ENCODE results near the gene RPH3AL. TPM values are rescaled to one million over a fixed set of nuclear protein-coding genes. Genes with fewer than 3 reads are reported as not detected.
"Not testable (repeated sequence)": the region's sequence is repeated elsewhere in the genome, so short reads cannot be mapped to it uniquely, and the experiment has no call there.

RPH3AL gene
- polyA plus RNA-seq, 1 donor from 2014 or later: 0.87 TPM

DNA sequence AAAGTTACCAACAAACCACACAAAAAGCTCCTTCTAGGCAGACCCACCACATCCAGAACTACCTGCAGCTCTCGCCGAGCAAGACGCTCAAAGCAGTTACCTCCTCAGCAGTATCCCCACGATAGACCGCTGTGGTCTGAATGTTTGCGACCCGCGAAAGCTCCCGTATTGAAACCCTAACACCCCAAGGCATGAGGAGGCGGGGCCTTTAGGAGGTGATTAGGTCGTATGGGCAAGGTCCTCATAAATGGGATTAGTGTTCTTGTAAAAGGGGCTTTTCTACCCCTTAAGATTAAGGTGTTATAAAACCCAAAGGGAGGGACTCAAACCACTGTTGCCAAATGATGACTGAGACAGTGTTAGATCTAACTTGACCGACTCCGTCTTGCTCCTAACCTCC lies 19.0 kb upstream of the RPH3AL start:
- Histone ChIP-seq H3K27ac (ENCODE audit: low read length) (no peak overlapping the region), H3K79me2 (replicated peaks; ENCODE audit: insufficient read depth, low read length) (no peaks in the 10 kb centered on the region), H3K9me3 (ENCODE audit: low read length) (no peaks in the 10 kb centered on the region), H3K4me3 (ENCODE audit: low read length) (no peak overlapping the region), H2AFZ (ENCODE audit: low read depth, low read length) (no peak overlapping the region), H4K20me1 (ENCODE audit: insufficient read depth) (no peaks in the 10 kb centered on the region), H3K9me2 (ENCODE audit: insufficient read depth, low read length) (no peaks in the 10 kb centered on the region), H3K4me2 (ENCODE audit: low read length) (no peak overlapping the region), H3K27me3 (ENCODE audit: insufficient read depth, low read depth, low read length) (no peaks in the 10 kb centered on the region), H3F3A (ENCODE audit: insufficient read depth, low read length, poor library complexity, severe bottlenecking) (no peaks in the 10 kb centered on the region), H3K36me3 (ENCODE audit: insufficient read depth, low read length) (no peaks in the 10 kb centered on the region), H3K9ac (ENCODE audit: low read length) (no peak overlapping the region)
- TF ChIP-seq POLR2AphosphoS5 (IDR thresholded peaks at IDR 0.05) (no peak), EP300 (conservative IDR thresholded peaks at IDR 0.05; ENCODE audit: poor library complexity, severe bottlenecking) (no peak), EZH2 (IDR thresholded peaks at IDR 0.05; ENCODE audit: borderline replicate concordance, insufficient read depth, low read length, poor library complexity, severe bottlenecking) (no peak), MXI1 (conservative IDR thresholded peaks at IDR 0.05; ENCODE audit: poor library complexity, severe bottlenecking) (no peak), SMC3 (conservative IDR thresholded peaks at IDR 0.05; ENCODE audit: poor library complexity) (no peak), TAF1 (IDR thresholded peaks at IDR 0.05; ENCODE audit: low read depth) (no peak), RAD21 (conservative IDR thresholded peaks at IDR 0.05) (no peak)
- TF ChIP-seq, protein P1, sequence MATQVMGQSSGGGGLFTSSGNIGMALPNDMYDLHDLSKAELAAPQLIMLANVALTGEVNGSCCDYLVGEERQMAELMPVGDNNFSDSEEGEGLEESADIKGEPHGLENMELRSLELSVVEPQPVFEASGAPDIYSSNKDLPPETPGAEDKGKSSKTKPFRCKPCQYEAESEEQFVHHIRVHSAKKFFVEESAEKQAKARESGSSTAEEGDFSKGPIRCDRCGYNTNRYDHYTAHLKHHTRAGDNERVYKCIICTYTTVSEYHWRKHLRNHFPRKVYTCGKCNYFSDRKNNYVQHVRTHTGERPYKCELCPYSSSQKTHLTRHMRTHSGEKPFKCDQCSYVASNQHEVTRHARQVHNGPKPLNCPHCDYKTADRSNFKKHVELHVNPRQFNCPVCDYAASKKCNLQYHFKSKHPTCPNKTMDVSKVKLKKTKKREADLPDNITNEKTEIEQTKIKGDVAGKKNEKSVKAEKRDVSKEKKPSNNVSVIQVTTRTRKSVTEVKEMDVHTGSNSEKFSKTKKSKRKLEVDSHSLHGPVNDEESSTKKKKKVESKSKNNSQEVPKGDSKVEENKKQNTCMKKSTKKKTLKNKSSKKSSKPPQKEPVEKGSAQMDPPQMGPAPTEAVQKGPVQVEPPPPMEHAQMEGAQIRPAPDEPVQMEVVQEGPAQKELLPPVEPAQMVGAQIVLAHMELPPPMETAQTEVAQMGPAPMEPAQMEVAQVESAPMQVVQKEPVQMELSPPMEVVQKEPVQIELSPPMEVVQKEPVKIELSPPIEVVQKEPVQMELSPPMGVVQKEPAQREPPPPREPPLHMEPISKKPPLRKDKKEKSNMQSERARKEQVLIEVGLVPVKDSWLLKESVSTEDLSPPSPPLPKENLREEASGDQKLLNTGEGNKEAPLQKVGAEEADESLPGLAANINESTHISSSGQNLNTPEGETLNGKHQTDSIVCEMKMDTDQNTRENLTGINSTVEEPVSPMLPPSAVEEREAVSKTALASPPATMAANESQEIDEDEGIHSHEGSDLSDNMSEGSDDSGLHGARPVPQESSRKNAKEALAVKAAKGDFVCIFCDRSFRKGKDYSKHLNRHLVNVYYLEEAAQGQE (IDR thresholded peaks at IDR 0.05; ENCODE audit: borderline replicate concordance): no peak
- TF ChIP-seq, protein P2, sequence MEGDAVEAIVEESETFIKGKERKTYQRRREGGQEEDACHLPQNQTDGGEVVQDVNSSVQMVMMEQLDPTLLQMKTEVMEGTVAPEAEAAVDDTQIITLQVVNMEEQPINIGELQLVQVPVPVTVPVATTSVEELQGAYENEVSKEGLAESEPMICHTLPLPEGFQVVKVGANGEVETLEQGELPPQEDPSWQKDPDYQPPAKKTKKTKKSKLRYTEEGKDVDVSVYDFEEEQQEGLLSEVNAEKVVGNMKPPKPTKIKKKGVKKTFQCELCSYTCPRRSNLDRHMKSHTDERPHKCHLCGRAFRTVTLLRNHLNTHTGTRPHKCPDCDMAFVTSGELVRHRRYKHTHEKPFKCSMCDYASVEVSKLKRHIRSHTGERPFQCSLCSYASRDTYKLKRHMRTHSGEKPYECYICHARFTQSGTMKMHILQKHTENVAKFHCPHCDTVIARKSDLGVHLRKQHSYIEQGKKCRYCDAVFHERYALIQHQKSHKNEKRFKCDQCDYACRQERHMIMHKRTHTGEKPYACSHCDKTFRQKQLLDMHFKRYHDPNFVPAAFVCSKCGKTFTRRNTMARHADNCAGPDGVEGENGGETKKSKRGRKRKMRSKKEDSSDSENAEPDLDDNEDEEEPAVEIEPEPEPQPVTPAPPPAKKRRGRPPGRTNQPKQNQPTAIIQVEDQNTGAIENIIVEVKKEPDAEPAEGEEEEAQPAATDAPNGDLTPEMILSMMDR (IDR thresholded peaks at IDR 0.05; ENCODE audit: poor library complexity, severe bottlenecking): no peak

DNA sequence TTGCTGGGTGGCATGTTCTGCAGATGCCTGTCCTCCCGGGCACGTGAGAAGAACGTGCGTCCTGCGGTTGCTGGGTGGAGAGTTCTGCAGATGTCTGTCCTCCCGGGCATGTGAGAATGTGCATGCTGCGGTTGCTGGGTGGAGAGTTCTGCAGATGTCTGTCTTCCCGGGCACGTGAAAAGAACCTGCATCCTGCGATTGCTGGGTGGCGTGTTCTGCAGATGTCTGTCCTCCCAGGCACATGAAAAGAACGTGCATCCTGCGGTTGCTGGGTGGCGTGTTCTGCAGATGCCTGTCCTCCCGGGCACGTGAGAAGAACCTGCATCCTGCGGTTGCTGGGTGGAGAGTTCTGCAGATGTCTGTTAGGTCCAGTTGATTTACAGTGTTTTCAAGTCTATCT lies 15.0 kb upstream of the RPH3AL start:
- H3K9ac ChIP-seq (ENCODE audit: low read length); H3K4me2 ChIP-seq (ENCODE audit: low read length); H3K4me3 ChIP-seq (ENCODE audit: low read length); H4K20me1 ChIP-seq (ENCODE audit: insufficient read depth); H3F3A ChIP-seq (ENCODE audit: insufficient read depth, low read length, poor library complexity, severe bottlenecking); H3K9me3 ChIP-seq (ENCODE audit: low read length); H3K36me3 ChIP-seq (ENCODE audit: insufficient read depth, low read length); H3K9me2 ChIP-seq (ENCODE audit: insufficient read depth, low read length); H3K27ac ChIP-seq (ENCODE audit: low read length); H3K27me3 ChIP-seq (ENCODE audit: insufficient read depth, low read depth, low read length); H2AFZ ChIP-seq (ENCODE audit: low read depth, low read length); H3K79me2 ChIP-seq (replicated peaks; ENCODE audit: insufficient read depth, low read length): not testable (repeated sequence)

DNA sequence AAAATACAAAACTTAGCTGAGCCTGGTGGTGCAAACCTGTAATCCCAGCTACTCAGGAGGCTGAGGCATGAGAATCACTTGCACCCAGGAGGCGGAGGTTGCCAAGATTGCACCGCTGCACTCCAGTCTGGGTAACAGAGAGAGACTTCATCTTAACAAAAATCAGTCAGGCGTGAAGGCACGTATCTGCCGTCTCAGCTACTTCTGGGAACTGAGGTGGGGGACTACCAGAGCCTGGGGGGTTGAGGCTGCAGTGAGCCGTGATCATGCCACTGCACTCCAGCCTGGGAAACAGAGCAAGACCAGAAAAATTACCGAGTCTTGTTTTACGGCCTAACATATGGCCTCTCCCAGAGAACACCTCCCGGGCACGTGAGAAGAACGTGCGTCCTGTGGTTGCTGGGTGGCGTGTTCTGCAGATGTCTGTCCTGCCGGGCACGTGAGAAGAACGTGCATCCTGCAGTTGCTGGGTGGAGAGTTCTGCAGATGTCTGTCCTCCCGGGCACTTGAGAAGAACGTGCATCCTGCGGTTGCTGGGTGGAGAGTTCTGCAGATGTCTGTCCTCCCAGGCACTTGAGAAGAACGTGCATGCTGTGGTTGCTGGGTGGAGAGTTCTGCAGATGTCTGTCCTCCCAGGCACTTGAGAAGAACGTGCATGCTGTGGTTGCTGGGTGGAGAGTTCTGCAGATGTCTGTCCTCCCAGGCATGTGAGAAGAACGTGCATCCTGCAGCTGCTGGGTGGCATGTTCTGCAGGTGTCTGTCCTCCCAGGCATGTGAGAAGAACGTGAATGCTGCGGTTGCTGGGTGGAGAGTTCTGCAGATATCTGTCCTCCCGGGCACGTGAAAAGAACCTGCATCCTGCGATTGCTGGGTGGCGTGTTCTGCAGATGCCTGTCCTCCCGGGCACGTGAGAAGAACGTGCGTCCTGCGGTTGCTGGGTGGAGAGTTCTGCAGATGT lies 14.3 kb upstream of the RPH3AL start:
- H3K36me3 ChIP-seq (ENCODE audit: insufficient read depth, low read length); H3K9me3 ChIP-seq (ENCODE audit: low read length); H3F3A ChIP-seq (ENCODE audit: insufficient read depth, low read length, poor library complexity, severe bottlenecking): not testable (repeated sequence)

More for the DNA sequence above, 14.3 kb upstream of the RPH3AL start:
- H3K4me3 ChIP-seq (ENCODE audit: low read length); H3K9ac ChIP-seq (ENCODE audit: low read length); H4K20me1 ChIP-seq (ENCODE audit: insufficient read depth); H3K27ac ChIP-seq (ENCODE audit: low read length); H3K27me3 ChIP-seq (ENCODE audit: insufficient read depth, low read depth, low read length); H3K9me2 ChIP-seq (ENCODE audit: insufficient read depth, low read length); H3K79me2 ChIP-seq (replicated peaks; ENCODE audit: insufficient read depth, low read length); H2AFZ ChIP-seq (ENCODE audit: low read depth, low read length); H3K4me2 ChIP-seq (ENCODE audit: low read length): not testable (repeated sequence)

Data from neural cell (in vitro differentiated cells).